HEK293T (cell line): Measurements from ENCODE around the gene NFIC.

Experiments used
- CTCF ChIA-PET: fragments of 350-600 bp; formaldehyde crosslinking; extraction: SDS; loops from one replicate; lab custom pipeline; 2021; ENCODE audit warnings: antibody characterized with exemption, inconsistent platforms; lab: Yijun Ruan, JAX
- POLR2A ChIA-PET: fragments of 350-600 bp; formaldehyde crosslinking; extraction: SDS; loops from one replicate; lab custom pipeline; 2020; ENCODE audit warnings: antibody characterized with exemption, inconsistent platforms; lab: Yijun Ruan, JAX
- DNase-seq: peaks from one replicate; pipeline ENCODE4 v3.0.0; 2012; ENCODE audit warnings: mixed read lengths; ENCODE audit errors: extremely low spot score
- ARNT ChIP-seq: fragments of 450-650 bp; IDR thresholded peaks from 2 replicates; pipeline ENCODE4 v1.6.1; 2017; ENCODE audit warnings: mild to moderate bottlenecking
- BHLHE40 ChIP-seq: fragments of 450-650 bp; IDR thresholded peaks from 2 replicates; pipeline ENCODE4 v1.6.1; 2016; ENCODE audit warnings: mild to moderate bottlenecking, moderate library complexity, borderline replicate concordance
- CTBP1 ChIP-seq: fragments of 450-650 bp; IDR thresholded peaks from 2 replicates; pipeline ENCODE4 v1.6.1; 2016; ENCODE audit warnings: borderline replicate concordance
- ELF4 ChIP-seq: fragments of 450-650 bp; IDR thresholded peaks from 2 replicates; pipeline ENCODE4 v1.6.1; 2017; ENCODE audit warnings: antibody characterized with exemption
- FOXA1 ChIP-seq: fragments of 450-650 bp; IDR thresholded peaks from 2 replicates; pipeline ENCODE4 v1.6.1; 2016; ENCODE audit warnings: mild to moderate bottlenecking
- FOXK2 ChIP-seq: fragments of 450-650 bp; IDR thresholded peaks from 2 replicates; pipeline ENCODE4 v1.6.1; 2016; ENCODE audit warnings: mild to moderate bottlenecking
- FOXM1 ChIP-seq: fragments of 450-650 bp; IDR thresholded peaks from 2 replicates; pipeline ENCODE4 v1.6.1; 2017; ENCODE audit warnings: mild to moderate bottlenecking, borderline replicate concordance
- HDGF ChIP-seq: fragments of 450-650 bp; IDR thresholded peaks from 2 replicates; pipeline ENCODE4 v1.6.1; 2017; ENCODE audit warnings: antibody characterized with exemption, borderline replicate concordance
- L3MBTL2 ChIP-seq: fragments of 450-650 bp; conservative IDR thresholded peaks from 2 replicates; pipeline ENCODE4 v1.6.1; 2016; ENCODE audit warnings: mild to moderate bottlenecking
- LEF1 ChIP-seq: fragments of 450-650 bp; IDR thresholded peaks from 2 replicates; pipeline ENCODE4 v1.6.1; 2017; ENCODE audit warnings: mild to moderate bottlenecking, borderline replicate concordance
- NFRKB ChIP-seq: fragments of 450-650 bp; IDR thresholded peaks from 2 replicates; pipeline ENCODE4 v1.6.1; 2016; ENCODE audit warnings: mild to moderate bottlenecking, moderate library complexity
- PKNOX1 ChIP-seq: fragments of 450-650 bp; IDR thresholded peaks from 2 replicates; pipeline ENCODE4 v1.6.1; 2016
- SP1 ChIP-seq: fragments of 450-650 bp; IDR thresholded peaks from 2 replicates; pipeline ENCODE4 v1.6.1; 2017
- SUZ12 ChIP-seq: fragments of 450-650 bp; IDR thresholded peaks from 2 replicates; pipeline ENCODE4 v1.6.1; 2016; ENCODE audit warnings: mild to moderate bottlenecking
- TARDBP ChIP-seq: fragments of 450-650 bp; IDR thresholded peaks from 2 replicates; pipeline ENCODE4 v1.6.1; 2016
- ZNF384 ChIP-seq: fragments of 450-650 bp; IDR thresholded peaks from 2 replicates; pipeline ENCODE4 v1.6.1; 2016

The NFIC gene

GRCh38 chr19:3365836-3366752 is at the start of gene NFIC:
NFIC (plus strand) TSS chr19:3366583; CDS start chr19:3366637, 54 bp downstream.
- no peak for TF ChIP-seq BHLHE40
- 0 out of 2 replicates have a peak, but pooled peaks have one; percentile 28 for TF ChIP-seq L3MBTL2
- peak; percentile 71 for DNase-seq
- POLR2A ChIA-PET = interaction anchor here (1.2 kb wide), 1 partner anchor 12 kb away, joined by 3 read pairs; no protein-coding TSS in a partner anchor
- CTCF ChIA-PET = no interaction called here

GRCh38 chr19:3316659-3317207 is 49.6 kb upstream of the NFIC start:
- ChIA-PET CTCF (no interaction called here), POLR2A (no interaction called here)
- no peak for DNase-seq
- TF ChIP-seq NFRKB = no peak
- TF ChIP-seq FOXA1 = no peak
- no peak for TF ChIP-seq HDGF
- no peak for TF ChIP-seq L3MBTL2
- no peak for TF ChIP-seq FOXK2
- TF ChIP-seq CTBP1 = no peak
- TF ChIP-seq ELF4 = no peak
- no peak for TF ChIP-seq ARNT

- CTCF ChIA-PET = no interaction called here
- no peak for DNase-seq
- POLR2A ChIA-PET = no interaction called here
- TF ChIP-seq ARNT (no peak), NFRKB (no peak), FOXM1 (no peak), L3MBTL2 (no peak), PKNOX1 (no peak), TARDBP (no peak), BHLHE40 (no peak), CTBP1 (no peak), FOXA1 (no peak), LEF1 (no peak), ELF4 (no peak), ZNF384 (no peak)
These were observed 46.6 kb upstream of the NFIC start for GRCh38 chr19:3319643-3320353.

- no peak for DNase-seq
- CTCF ChIA-PET = no interaction called here
These were observed 46.1 kb upstream of the NFIC start for GRCh38 chr19:3320354-3320670.

GRCh38 chr19:3320853-3321252 is 45.5 kb upstream of the NFIC start:
- CTCF ChIA-PET = no interaction called here
- TF ChIP-seq ZNF384 (no peak), FOXA1 (no peak), TARDBP (no peak), L3MBTL2 (no peak), NFRKB (no peak), FOXM1 (no peak), BHLHE40 (no peak), ARNT (no peak), ELF4 (no peak), SUZ12 (no peak)
- POLR2A ChIA-PET = no interaction called here
- no peak for DNase-seq

More at GRCh38 chr19:3320354-3320670, 46.1 kb upstream of the NFIC start:
- POLR2A ChIA-PET = no interaction called here
- TF ChIP-seq HDGF (no peak), TARDBP (no peak), L3MBTL2 (no peak), LEF1 (no peak), FOXA1 (no peak), PKNOX1 (no peak), SP1 (no peak), FOXK2 (no peak), NFRKB (no peak), CTBP1 (no peak), SUZ12 (no peak), FOXM1 (no peak), ELF4 (no peak), ARNT (no peak), BHLHE40 (no peak), ZNF384 (no peak)

- ChIA-PET CTCF (no interaction called here), POLR2A (no interaction called here)
- no peak for DNase-seq
- TF ChIP-seq FOXK2 = no peak
- TF ChIP-seq TARDBP = no peak
- TF ChIP-seq FOXM1 = no peak
- TF ChIP-seq PKNOX1 = no peak
- no peak for TF ChIP-seq SUZ12
- no peak for TF ChIP-seq L3MBTL2
- TF ChIP-seq HDGF = no peak
- no peak for TF ChIP-seq FOXA1
- no peak for TF ChIP-seq LEF1
- no peak for TF ChIP-seq SP1
- TF ChIP-seq ZNF384 = no peak
- TF ChIP-seq CTBP1 = no peak
- TF ChIP-seq NFRKB = no peak
These were observed 44.7 kb upstream of the NFIC start for GRCh38 chr19:3321696-3322095.
